MM.1S (cell line): Measurements from ENCODE around the gene HHIPL1.

Experiments used
- EZH2phosphoT487 ChIP-seq: fragments of 300-600 bp; sonication (generic); IDR thresholded peaks from 2 replicates; pipeline ENCODE4 v1.6.1; 2018; ENCODE audit warnings: antibody characterized with exemption, low read length
- TF ChIP-seq, protein P1 (sequence below): fragments of 300-600 bp; sonication (generic); IDR thresholded peaks from 2 replicates; pipeline ENCODE4 v1.5.1; 2016; ENCODE audit warnings: antibody characterized with exemption, low read length, mixed read lengths

DNA sequence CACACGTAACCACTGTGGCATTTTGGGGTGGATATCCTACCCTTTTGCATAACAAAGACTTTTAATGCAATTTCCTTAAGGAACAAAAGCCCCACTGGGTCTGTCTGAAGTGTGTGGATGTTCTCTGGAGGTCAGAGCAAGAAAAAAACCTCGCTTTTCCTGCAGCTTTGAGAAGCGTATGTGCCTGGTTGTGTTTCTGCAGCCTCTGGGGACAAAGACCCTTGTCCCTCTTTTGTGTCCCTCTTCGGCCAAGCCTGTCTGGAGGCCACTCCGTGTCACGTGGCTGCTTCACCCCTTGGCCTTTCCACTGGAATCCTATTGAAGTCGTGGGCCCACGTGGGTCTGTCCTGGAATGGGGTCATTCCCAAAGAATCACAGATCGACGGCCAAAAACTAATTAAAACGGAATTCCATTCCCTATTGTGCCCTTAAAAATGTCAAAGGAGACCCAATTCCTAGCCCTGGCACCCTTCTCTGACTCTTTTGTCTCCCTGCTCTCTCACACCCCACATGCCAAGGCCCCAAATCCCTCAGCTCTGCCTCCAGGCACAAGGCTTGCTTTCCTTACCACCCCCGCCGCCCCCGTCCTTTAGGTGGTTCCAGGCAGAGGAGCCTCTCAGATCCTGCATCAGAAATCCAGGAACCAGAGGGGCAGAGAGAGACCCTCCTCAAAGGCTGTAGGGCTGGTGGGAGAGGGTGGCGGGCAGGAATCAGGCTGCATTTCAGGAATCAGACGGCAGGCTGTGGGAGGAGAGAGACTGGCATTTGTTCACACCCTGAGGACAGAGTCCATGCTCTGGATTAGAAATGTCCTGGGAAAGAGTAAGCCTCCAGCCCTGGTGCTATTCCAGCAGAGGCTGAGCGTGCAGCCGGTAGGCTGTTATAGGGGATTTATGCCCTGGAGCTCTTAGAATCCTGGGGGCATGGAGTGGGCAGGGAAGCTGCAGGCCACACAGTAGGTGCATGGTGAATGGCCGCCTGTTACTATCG lies 26.6 kb downstream of the HHIPL1 start:
- TF ChIP-seq, protein P1, sequence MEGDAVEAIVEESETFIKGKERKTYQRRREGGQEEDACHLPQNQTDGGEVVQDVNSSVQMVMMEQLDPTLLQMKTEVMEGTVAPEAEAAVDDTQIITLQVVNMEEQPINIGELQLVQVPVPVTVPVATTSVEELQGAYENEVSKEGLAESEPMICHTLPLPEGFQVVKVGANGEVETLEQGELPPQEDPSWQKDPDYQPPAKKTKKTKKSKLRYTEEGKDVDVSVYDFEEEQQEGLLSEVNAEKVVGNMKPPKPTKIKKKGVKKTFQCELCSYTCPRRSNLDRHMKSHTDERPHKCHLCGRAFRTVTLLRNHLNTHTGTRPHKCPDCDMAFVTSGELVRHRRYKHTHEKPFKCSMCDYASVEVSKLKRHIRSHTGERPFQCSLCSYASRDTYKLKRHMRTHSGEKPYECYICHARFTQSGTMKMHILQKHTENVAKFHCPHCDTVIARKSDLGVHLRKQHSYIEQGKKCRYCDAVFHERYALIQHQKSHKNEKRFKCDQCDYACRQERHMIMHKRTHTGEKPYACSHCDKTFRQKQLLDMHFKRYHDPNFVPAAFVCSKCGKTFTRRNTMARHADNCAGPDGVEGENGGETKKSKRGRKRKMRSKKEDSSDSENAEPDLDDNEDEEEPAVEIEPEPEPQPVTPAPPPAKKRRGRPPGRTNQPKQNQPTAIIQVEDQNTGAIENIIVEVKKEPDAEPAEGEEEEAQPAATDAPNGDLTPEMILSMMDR, result no peak
- no peak for TF ChIP-seq EZH2phosphoT487
